Tibial nerve (tissue), 3 donors: ENCODE measurements around the gene TRIM10.

Experiments used
- POLR2A ChIP-seq, 2 donors: fragments of 450-650 bp; IDR thresholded peaks; one replicate each; pipeline ENCODE4 v1.6.1; 2017; ENCODE audit warnings: antibody characterized with exemption in 2 of 2, mild to moderate bottlenecking in 2 of 2, moderate library complexity in 2 of 2
- TF ChIP-seq, protein P1 (sequence below), 5 experiments: fragments of 200-600 bp in 3 of 5; fragments of 450-650 bp in 2 of 5; sonication (generic) in 3 of 5; IDR thresholded peaks; one replicate each; pipeline ENCODE4 v1.5.1; 2016 to 2019; ENCODE audit warnings: antibody characterized with exemption in 5 of 5, mild to moderate bottlenecking in 3 of 5, moderate library complexity in 2 of 5

DNA sequence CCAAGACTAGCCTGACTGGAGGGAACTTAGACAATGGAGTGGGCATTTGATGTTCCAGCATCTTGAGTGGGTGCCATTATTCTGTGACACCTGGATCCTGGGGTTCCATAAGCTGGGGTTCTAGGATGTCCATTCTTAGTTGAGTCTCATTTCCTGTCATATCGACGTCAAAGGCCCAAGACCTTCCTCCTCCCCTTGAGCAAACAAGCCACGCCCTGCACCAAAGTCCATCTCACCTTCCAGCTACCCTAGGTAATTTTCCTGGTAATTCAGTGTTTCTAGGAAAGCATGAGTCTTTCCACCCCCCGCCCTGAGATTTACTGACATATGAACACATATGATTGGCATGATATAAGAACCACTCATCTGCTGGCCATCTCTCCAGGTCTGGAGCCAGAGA, 25.3 kb downstream of the TRIM10 start, which contains the start of gene TRIM40:
- TF ChIP-seq, protein P1, sequence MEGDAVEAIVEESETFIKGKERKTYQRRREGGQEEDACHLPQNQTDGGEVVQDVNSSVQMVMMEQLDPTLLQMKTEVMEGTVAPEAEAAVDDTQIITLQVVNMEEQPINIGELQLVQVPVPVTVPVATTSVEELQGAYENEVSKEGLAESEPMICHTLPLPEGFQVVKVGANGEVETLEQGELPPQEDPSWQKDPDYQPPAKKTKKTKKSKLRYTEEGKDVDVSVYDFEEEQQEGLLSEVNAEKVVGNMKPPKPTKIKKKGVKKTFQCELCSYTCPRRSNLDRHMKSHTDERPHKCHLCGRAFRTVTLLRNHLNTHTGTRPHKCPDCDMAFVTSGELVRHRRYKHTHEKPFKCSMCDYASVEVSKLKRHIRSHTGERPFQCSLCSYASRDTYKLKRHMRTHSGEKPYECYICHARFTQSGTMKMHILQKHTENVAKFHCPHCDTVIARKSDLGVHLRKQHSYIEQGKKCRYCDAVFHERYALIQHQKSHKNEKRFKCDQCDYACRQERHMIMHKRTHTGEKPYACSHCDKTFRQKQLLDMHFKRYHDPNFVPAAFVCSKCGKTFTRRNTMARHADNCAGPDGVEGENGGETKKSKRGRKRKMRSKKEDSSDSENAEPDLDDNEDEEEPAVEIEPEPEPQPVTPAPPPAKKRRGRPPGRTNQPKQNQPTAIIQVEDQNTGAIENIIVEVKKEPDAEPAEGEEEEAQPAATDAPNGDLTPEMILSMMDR (IDR thresholded peaks at IDR 0.05), result no peak
- no peak for TF ChIP-seq POLR2A (IDR thresholded peaks at IDR 0.05)
